Mesothelial cell of epicardium (in vitro differentiated cells): ENCODE data around the gene ENPP3. TPM values are rescaled to one million over a fixed set of nuclear protein-coding genes. Genes with fewer than 3 reads are reported as not detected.

Source experiments
- DNase-seq, 2 experiments: peaks; one replicate each; pipeline ENCODE4 v3.0.0; 2021; ENCODE audit warnings: low spot score in 2 of 2; ENCODE audit not compliant: unreplicated experiment in 2 of 2
- H3K27ac Mint-ChIP-seq: 2 replicates; pipeline ENCODE4 v1.8.0; 2021; ENCODE audit warnings: mixed read lengths
- H3K27me3 Mint-ChIP-seq: 2 replicates; pipeline ENCODE4 v1.8.0; 2021; ENCODE audit warnings: low read depth, mixed read lengths
- H3K36me3 Mint-ChIP-seq: 2 replicates; pipeline ENCODE4 v1.8.0; 2021; ENCODE audit warnings: mixed read lengths
- H3K4me1 Mint-ChIP-seq: 2 replicates; pipeline ENCODE4 v1.8.0; 2021; ENCODE audit warnings: mixed read lengths
- H3K4me3 Mint-ChIP-seq: 2 replicates; pipeline ENCODE4 v1.8.0; 2021; ENCODE audit warnings: mild to moderate bottlenecking, moderate library complexity, mixed read lengths
- H3K9me3 Mint-ChIP-seq: 2 replicates; pipeline ENCODE4 v1.8.0; 2021; ENCODE audit warnings: mixed read lengths
- CTCF ChIP-seq: fragments of 200-600 bp; sonication (generic); IDR thresholded peaks from one replicate; pipeline ENCODE4 v1.5.0; 2021; ENCODE audit warnings: antibody characterized with exemption; ENCODE audit not compliant: unreplicated experiment
- total RNA-seq: library from RNA; stranded (reverse); gene quantifications from 3 replicates; pipeline ENCODE4 v1.2.1, GENCODE V29; 2021

The ENPP3 gene
- total RNA-seq, 1 donor from 2014 or later, result 0.89 TPM

- H3K4me1 Mint-ChIP-seq, result peaks cover 14% of the 10 kb centered on the region
- H3K27ac Mint-ChIP-seq, result no peak overlapping the region
- DNase-seq, result no peak
- no peak overlapping the region for H3K4me3 Mint-ChIP-seq
- TF ChIP-seq CTCF, result no peak
- H3K36me3 Mint-ChIP-seq, result peaks cover 7% of the 10 kb centered on the region
- peaks cover 24% of the 10 kb centered on the region for H3K9me3 Mint-ChIP-seq
- H3K27me3 Mint-ChIP-seq, result no peaks in the 10 kb centered on the region
Observed at GRCh38 chr6:131730264-131730663, 93.2 kb downstream of the ENPP3 start.

GRCh38 chr6:131731224-131731623 is 94.1 kb downstream of the ENPP3 start:
- no peak overlapping the region for H3K4me3 Mint-ChIP-seq
- H3K27ac Mint-ChIP-seq, result no peak overlapping the region
- no peak for DNase-seq
- no peak for TF ChIP-seq CTCF
- H3K4me1 Mint-ChIP-seq, result peaks cover 18% of the 10 kb centered on the region
- peaks cover 6% of the 10 kb centered on the region for H3K36me3 Mint-ChIP-seq
- H3K9me3 Mint-ChIP-seq, result peaks cover 22% of the 10 kb centered on the region
- no peaks in the 10 kb centered on the region for H3K27me3 Mint-ChIP-seq

- Mint-ChIP-seq H3K4me1 (peaks cover 19% of the 10 kb centered on the region), H3K27ac (no peak overlapping the region), H3K36me3 (no peaks in the 10 kb centered on the region), H3K4me3 (no peak overlapping the region), H3K27me3 (no peaks in the 10 kb centered on the region), H3K9me3 (peaks cover 14% of the 10 kb centered on the region)
- no peak for TF ChIP-seq CTCF
- no peak for DNase-seq
Observed at GRCh38 chr6:131733376-131734016, 96.4 kb downstream of the ENPP3 start.

- peak overlapping the region; percentile 16 for H3K4me3 Mint-ChIP-seq
- no peaks in the 10 kb centered on the region for H3K36me3 Mint-ChIP-seq
- peak overlapping the region; percentile 11 for H3K27ac Mint-ChIP-seq
- H3K27me3 Mint-ChIP-seq, result no peaks in the 10 kb centered on the region
- H3K9me3 Mint-ChIP-seq, result peaks cover 7% of the 10 kb centered on the region
- H3K4me1 Mint-ChIP-seq, result peaks cover 14% of the 10 kb centered on the region
- no peak for DNase-seq
- no peak for TF ChIP-seq CTCF
Observed at GRCh38 chr6:131736003-131736596, 99.0 kb downstream of the ENPP3 start.

- no peak overlapping the region for H3K4me3 Mint-ChIP-seq
- H3K4me1 Mint-ChIP-seq, result peaks cover 12% of the 10 kb centered on the region
- H3K27me3 Mint-ChIP-seq, result no peaks in the 10 kb centered on the region
- no peak for TF ChIP-seq CTCF
- no peaks in the 10 kb centered on the region for H3K36me3 Mint-ChIP-seq
- no peak overlapping the region for H3K27ac Mint-ChIP-seq
- no peak for DNase-seq
- H3K9me3 Mint-ChIP-seq, result peaks cover under 1% of the 10 kb centered on the region
Observed at GRCh38 chr6:131736811-131737210, 99.7 kb downstream of the ENPP3 start.
